ENCODE results near the gene TMEM242.

The TMEM242 gene

GRCh38 chr6:157270308-157270707, 53.0 kb downstream of the TMEM242 start (continued):
- TF ChIP-seq, protein P1, sequence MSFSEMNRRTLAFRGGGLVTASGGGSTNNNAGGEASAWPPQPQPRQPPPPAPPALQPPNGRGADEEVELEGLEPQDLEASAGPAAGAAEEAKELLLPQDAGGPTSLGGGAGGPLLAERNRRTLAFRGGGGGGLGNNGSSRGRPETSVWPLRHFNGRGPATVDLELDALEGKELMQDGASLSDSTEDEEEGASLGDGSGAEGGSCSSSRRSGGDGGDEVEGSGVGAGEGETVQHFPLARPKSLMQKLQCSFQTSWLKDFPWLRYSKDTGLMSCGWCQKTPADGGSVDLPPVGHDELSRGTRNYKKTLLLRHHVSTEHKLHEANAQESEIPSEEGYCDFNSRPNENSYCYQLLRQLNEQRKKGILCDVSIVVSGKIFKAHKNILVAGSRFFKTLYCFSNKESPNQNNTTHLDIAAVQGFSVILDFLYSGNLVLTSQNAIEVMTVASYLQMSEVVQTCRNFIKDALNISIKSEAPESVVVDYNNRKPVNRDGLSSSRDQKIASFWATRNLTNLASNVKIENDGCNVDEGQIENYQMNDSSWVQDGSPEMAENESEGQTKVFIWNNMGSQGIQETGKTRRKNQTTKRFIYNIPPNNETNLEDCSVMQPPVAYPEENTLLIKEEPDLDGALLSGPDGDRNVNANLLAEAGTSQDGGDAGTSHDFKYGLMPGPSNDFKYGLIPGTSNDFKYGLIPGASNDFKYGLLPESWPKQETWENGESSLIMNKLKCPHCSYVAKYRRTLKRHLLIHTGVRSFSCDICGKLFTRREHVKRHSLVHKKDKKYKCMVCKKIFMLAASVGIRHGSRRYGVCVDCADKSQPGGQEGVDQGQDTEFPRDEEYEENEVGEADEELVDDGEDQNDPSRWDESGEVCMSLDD (tag by site-specific recombination; IDR thresholded peaks at IDR 0.05), result no peak
- TF ChIP-seq ZFP3 (tag by site-specific recombination; IDR thresholded peaks at IDR 0.05; ENCODE audit: low read depth), result 0 out of 2 replicates have a peak, but pooled peaks have one; percentile 17
- TF ChIP-seq ZNF580 (tag by site-specific recombination; IDR thresholded peaks at IDR 0.05), result 0 out of 2 replicates have a peak, but pooled peaks have one; percentile 13
- TF ChIP-seq, protein P2, sequence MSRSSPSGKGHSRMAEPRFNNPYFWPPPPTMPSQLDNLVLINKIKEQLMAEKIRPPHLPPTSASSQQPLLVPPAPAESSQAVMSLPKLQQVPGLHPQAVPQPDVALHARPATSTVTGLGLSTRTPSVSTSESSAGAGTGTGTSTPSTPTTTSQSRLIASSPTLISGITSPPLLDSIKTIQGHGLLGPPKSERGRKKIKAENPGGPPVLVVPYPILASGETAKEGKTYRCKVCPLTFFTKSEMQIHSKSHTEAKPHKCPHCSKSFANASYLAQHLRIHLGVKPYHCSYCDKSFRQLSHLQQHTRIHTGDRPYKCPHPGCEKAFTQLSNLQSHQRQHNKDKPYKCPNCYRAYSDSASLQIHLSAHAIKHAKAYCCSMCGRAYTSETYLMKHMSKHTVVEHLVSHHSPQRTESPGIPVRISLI (tag by site-specific recombination; IDR thresholded peaks at IDR 0.05), result no peak
- no peak for TF ChIP-seq SETDB1 (IDR thresholded peaks at IDR 0.05; ENCODE audit: insufficient read length, low read length)
- TF ChIP-seq ZNF280C (tag by site-specific recombination; IDR thresholded peaks at IDR 0.05), result 0 out of 2 replicates have a peak, but pooled peaks have one; percentile 39
- 0 out of 2 replicates have a peak, but pooled peaks have one; percentile 47 for TF ChIP-seq ZNF621 (tag by site-specific recombination; IDR thresholded peaks at IDR 0.05)
- TF ChIP-seq ZNF561 (tag by site-specific recombination; IDR thresholded peaks at IDR 0.05; ENCODE audit: borderline replicate concordance), result no peak
- TF ChIP-seq ZNF423 (tag by site-specific recombination; IDR thresholded peaks at IDR 0.05), result no peak
- 0 out of 2 replicates have a peak, but pooled peaks have one; percentile 63 for TF ChIP-seq ZNF112 (tag by site-specific recombination; IDR thresholded peaks at IDR 0.05)
- TF ChIP-seq, protein P3, sequence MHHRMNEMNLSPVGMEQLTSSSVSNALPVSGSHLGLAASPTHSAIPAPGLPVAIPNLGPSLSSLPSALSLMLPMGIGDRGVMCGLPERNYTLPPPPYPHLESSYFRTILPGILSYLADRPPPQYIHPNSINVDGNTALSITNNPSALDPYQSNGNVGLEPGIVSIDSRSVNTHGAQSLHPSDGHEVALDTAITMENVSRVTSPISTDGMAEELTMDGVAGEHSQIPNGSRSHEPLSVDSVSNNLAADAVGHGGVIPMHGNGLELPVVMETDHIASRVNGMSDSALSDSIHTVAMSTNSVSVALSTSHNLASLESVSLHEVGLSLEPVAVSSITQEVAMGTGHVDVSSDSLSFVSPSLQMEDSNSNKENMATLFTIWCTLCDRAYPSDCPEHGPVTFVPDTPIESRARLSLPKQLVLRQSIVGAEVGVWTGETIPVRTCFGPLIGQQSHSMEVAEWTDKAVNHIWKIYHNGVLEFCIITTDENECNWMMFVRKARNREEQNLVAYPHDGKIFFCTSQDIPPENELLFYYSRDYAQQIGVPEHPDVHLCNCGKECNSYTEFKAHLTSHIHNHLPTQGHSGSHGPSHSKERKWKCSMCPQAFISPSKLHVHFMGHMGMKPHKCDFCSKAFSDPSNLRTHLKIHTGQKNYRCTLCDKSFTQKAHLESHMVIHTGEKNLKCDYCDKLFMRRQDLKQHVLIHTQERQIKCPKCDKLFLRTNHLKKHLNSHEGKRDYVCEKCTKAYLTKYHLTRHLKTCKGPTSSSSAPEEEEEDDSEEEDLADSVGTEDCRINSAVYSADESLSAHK (tag by site-specific recombination; IDR thresholded peaks at IDR 0.05), result no peak

GRCh38 chr6:157269261-157269794, 54.0 kb downstream of the TMEM242 start:
- Histone ChIP-seq H3K27ac (ENCODE audit: extremely low read depth, low read depth, low read length) (no peak overlapping the region), H3K4me3 (ENCODE audit: low read depth, low read length) (no peak overlapping the region), H3K9me3 (ENCODE audit: control insufficient read depth, insufficient read depth, low read depth, low read length) (no peaks in the 10 kb centered on the region), H3K4me1 (ENCODE audit: control insufficient read depth, insufficient read depth, low read length) (peaks cover 6% of the 10 kb centered on the region; the same call in 1 of the 2 replicates), H3K36me3 (ENCODE audit: control insufficient read depth in 2 of 2, insufficient read depth in 1 of 2, low read length in 2 of 2) (no peaks in the 10 kb centered on the region)
- POLR2A ChIA-PET, result no interaction called here
- CTCF ChIA-PET, result no interaction called here
- no peak for TF ChIP-seq ZSCAN4 (tag by site-specific recombination; IDR thresholded peaks at IDR 0.05)
- TF ChIP-seq ZNF610 (tag by site-specific recombination; IDR thresholded peaks at IDR 0.05; ENCODE audit: borderline replicate concordance), result no peak
- TF ChIP-seq TRIM28 (IDR thresholded peaks at IDR 0.05; ENCODE audit: borderline replicate concordance, low read length), result no peak
- no peak for TF ChIP-seq ZNF510 (tag by site-specific recombination; IDR thresholded peaks at IDR 0.05; ENCODE audit: insufficient replicate concordance)
- TF ChIP-seq ZNF433 (tag by site-specific recombination; IDR thresholded peaks at IDR 0.05; ENCODE audit: low read depth), result no peak
- TF ChIP-seq ZNF311 (tag by site-specific recombination; IDR thresholded peaks at IDR 0.05; ENCODE audit: borderline replicate concordance), result no peak
- TF ChIP-seq HOXD13 (CRISPR knock-in tag; IDR thresholded peaks at IDR 0.05; ENCODE audit: borderline replicate concordance), result no peak
- no peak for TF ChIP-seq ZNF660 (tag by site-specific recombination; IDR thresholded peaks at IDR 0.05)
- TF ChIP-seq, protein P4, sequence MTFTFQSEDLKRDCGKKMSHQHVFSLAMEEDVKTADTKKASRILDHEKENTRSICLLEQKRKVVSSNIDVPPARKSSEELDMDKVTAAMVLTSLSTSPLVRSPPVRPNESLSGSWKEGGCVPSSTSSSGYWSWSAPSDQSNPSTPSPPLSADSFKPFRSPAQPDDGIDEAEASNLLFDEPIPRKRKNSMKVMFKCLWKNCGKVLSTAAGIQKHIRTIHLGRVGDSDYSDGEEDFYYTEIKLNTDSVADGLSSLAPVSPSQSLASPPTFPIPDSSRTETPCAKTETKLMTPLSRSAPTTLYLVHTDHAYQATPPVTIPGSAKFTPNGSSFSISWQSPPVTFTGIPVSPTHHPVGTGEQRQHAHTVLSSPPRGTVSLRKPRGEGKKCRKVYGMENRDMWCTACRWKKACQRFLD (tag by site-specific recombination; IDR thresholded peaks at IDR 0.05), result no peak
- TF ChIP-seq ZNF664 (tag by site-specific recombination; IDR thresholded peaks at IDR 0.05), result no peak
- TF ChIP-seq ZNF157 (tag by site-specific recombination; IDR thresholded peaks at IDR 0.05), result no peak
- no peak for TF ChIP-seq ZNF18 (tag by site-specific recombination; IDR thresholded peaks at IDR 0.05)
- no peak for TF ChIP-seq ZNF114 (tag by site-specific recombination; IDR thresholded peaks at IDR 0.05)
